ENCODE measurements around the gene PCF11.

Gene PCF11

DNA sequence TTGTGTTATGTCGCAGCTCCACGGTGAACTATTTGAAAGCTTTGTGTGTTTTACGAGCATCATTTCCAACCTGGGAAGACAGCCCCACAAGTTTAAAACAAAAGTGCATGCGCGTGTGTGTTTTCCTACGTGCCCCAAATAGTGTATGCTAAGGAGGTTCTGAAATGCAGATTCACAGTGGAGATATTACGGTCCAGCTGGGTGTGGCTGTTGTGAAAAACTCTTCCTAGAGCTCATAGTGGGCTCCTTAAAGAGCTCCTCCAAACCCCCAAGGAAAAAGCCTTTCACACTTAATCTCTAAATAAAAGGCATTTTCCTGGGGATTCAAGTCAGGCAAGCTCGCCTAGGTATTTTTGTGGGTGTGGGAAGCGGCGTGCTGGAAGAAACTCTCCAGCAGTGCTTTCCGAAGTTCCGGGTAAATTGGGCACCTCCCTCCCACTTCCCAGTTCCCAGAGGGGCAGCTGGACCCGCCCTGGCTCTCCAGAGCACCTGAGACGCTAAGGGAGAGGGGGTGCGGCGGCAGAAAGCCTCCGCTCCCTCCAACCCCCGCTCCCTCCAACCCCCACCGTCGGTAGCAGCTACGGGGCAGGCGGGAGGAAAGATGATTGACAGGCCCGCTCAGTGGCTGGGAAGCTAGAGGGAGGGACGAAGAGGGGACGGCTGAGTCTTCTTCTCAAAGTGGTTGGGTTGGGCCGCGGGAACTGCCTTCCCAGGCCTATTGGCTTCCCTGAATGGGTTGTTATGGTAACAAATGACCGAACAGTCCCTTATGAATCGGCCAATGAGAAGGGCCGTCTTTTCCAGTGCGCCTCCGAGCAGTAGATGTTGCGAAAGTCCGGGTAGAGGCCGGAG, 561 bp upstream of the PCF11 start:
- peak; percentile 100 for DNase-seq

DNA sequence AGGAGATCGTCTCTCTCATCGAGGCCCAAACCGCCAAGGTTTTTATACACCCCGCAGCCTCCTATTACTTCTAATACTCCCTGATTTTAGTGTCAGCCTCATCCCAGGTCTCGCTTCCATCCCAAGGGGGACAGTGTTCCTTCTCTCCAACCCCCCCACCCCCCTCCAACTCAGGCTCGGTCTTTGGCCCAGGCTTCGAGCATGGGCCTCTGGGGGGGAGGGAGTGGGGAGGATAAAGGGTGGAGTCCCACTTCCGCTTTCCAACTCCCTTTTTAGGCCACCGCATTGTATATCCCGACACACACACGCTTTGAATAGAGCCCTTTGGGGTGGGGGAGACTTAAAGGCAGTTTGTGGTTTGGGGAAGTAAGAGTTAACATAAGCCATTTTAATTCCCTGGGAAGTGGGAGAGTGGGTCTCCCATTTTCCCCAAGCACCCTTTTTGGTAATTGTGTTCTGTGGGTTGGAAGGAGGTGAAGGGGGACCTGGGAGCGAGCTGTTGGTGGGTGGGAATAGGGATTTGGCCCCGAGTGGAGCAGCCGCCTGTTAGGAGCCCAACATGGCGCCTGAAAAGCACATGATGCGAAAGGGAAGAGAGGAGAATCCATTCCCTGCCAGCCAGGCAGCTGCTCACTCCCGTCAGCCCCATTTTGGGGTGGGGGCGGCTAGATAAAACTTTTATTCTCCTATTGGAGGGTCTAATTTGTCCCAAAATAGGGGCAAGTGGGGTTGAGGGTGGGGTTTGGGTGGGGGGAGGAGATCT, 844 bp downstream of the PCF11 start:
- DNase-seq = no peak

DNA sequence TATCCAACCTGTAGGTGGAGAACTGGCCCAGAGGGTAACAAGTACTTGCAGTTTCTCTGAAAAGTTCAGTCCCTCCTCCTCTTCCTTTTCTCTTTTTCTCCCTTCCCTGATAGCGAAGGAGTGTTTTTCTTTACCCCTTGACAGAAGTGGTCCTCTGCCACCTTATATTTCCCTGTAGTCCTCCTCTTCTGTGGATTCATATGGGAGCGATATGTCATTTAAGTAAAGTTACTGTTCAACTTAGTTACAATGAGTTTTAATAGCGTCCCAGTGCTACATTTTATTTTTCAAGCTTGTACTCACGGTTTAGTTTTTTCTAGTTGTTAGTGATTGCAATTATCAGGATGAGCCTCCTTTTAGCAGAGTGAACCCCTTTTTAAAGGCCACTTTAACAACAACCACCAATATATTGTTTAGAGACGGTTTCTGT, 1.4 kb downstream of the PCF11 start:
- DNase-seq = no peak

DNA sequence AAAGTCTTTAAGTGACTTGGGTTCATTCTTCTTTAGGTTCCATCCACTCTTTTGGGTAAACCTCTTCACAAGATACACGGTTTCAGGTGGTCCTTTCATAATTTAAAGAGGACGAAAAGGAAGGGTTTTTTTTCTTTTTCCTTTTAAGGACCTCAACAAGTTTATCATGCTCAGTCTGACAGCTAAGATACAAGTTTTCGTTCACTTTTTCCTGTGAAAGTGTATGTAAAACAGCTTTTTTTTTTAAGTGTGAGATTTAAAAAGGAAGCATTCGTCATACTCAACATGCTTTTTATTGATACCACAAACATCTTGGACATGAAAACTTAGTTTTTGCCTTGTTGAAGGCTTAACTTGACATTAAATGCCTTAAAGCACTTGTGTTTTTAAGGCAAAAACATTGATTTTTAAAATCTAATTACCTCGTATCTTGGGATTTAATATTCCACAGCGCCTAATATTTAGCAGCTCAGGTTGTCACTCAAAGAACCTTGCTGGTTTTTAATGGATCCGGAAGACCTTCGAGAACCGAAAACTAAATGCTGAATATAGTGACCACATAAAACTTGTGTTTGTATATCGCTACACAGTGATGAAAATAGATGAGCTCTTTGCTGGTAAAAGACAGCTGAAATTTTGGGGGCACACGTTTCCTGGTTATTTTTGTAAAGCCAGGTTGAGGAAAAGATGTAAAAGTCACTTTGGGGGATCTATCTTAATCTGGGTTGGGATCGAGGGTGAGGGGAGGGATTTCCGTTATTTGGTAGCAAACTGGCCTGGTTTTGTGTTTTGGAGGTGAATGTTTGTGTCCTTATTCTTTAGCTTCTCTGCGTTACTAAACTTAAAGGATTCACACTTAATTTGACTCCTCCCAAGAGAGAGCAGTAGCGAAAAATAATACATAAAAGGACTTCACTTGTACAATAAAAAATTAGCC, 2.3 kb downstream of the PCF11 start:
- no peak for DNase-seq

DNA sequence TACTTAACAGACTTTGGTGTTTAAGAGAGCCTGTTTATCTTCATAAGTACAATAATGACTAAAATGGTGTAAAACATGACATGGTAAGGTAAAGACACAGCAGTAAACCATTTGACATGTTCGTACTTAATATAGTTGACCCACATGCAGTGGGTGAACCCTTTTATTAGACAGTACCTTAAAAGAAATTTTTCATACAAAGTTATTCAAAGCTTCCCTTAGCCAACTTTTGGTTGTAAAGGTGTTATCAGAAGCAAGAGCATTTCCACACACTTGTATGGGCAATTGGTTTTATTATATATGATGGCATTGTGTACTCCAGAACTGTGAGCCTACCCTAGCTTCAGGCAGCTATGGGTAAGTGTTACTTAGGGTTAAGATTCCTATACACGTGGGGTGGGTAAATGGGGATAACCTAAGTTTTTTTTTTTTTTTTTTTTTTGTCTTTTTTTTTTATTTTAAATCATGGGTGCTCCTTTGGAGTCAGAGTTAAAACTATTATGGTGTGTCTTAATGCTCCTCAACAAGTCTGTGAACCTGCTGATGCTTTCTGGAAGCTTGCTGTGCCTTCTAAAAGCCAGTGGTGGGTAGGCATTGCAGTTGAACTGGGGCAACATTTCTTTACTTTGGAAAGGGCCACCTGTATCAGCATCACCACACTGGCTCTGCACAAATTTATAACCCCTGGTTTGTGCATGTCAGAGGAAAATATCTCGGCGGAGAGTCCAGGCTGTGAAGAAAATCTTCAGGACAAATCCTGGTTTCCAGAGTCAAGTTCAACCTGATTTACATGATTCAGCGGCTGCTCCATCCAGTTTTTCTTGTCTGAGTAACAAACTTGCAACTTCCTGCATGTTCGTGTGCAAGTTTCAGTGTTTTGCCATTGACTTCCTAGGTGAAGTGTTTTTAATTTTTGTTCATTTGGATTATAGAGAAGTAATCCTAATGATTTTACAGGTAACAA, 3.3 kb downstream of the PCF11 start:
- DNase-seq = no peak

DNA sequence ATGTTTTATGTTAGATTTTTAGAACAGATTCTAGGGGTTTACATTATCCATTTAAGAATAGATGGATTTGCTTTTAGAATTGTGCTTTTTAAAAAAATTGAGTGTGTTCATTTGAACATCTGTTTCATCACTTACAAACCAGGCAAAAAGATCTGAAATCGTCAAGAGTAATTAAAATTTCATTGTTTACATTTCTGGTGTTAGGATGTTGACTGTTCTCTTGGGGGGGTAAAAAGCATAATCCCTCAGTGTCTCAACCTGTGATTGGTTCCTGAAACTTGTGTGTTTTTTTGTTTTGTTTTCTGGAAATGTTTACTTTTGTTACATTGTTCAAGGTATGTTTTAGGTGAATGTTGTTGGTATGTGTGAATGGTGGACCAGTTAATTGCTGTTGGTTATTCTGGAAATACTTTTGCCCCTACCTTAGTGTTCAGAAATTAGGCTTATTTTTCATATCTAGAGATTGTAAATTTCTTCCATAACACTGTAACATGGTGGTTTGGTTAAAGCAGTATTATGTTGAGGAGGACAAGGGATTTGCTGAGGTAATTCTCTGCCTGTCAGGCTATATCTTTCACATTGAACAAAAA, 4.8 kb downstream of the PCF11 start:
- no peak for DNase-seq

DNA sequence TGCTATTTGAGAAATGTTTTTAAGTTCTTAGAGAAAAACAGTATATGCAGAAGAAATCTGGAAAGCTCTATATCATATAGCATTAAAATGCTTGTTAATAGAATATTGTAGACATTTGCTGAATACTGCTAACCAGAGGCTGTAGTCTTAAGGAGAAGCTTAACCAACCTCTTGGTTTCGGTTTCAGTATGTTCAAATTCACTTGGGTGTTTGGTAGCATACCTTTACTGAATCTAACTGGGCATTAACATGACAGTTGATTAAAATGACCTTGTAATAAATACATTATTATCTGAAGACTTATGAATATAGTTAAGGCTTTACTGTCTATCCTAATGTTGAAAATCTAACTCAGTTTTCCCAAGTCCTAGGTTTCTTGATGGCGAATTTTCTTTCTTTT, 5.4 kb downstream of the PCF11 start:
- no peak for DNase-seq

DNA sequence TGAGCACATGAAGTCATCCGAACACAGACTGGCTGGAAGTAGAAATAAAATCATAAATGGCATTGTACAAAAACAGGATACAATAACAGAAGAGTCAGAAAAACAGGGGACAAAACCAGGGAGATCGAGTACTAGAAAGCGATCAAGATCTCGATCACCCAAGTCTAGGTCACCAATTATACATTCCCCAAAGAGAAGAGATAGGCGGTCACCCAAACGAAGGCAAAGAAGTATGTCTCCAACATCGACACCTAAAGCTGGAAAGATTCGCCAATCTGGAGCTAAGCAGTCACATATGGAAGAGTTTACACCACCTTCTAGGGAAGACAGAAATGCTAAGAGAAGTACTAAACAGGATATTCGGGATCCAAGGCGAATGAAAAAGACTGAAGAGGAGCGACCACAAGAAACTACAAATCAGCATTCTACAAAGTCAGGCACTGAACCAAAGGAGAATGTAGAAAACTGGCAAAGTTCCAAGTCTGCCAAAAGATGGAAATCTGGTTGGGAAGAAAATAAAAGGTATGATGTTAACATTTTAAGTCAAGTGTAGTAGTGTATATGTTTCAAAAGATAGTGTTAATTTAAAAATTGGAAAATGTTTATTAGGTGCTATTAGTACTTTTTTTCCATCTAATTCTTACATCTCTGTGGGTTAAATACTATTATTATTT, 9.4 kb downstream of the PCF11 start:
- DNase-seq = no peak

DNA sequence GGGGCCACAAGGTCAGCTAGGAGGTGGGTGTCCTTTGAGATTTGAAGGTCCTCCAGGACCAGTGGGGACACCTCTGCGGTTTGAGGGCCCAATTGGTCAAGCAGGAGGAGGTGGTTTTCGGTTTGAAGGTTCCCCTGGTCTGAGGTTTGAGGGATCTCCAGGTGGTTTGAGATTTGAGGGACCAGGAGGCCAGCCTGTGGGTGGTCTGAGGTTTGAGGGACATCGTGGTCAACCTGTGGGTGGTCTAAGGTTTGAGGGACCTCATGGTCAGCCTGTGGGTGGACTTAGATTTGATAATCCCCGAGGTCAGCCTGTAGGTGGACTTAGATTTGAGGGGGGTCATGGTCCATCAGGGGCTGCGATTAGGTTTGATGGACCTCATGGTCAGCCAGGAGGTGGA, 11.8 kb downstream of the PCF11 start:
- DNase-seq = no peak

DNA sequence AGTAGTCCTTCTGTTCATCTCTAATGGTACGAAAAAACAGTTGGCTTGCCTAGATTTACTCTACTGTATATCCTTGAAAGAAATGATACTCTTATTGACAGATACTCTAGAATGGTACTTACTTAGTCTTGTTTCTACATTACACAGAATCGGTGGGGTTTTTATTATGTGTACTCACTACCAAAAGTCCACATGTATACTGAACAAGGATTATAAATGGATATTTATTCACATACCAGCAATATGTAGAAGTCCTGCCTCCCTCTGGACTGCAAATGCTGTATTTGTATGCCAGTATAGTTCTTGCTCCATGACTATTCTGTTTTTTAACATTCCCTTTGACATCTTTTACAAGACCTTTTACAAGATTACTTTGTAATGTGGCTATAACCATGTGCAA, 13.9 kb downstream of the PCF11 start:
- no peak for DNase-seq

DNA sequence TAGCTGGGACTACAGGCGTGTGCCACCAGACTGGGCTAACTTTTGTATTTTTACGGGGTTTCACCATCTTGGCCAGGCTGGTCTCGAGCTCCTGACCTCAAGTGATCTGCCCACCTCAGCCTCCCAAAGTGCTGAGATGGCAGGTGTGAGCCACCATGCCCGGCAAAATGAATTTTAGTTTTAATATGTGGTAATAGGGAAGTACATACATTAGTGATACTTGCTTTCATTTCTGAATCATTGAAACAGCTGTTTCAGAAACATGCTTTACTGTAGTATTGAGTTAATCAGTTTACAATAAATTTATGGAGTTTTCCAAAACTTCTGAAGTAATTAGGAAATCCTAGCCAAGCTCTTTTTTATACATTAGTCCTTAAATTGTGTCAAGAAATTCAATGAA, 15.6 kb downstream of the PCF11 start:
- DNase-seq = no peak

DNA sequence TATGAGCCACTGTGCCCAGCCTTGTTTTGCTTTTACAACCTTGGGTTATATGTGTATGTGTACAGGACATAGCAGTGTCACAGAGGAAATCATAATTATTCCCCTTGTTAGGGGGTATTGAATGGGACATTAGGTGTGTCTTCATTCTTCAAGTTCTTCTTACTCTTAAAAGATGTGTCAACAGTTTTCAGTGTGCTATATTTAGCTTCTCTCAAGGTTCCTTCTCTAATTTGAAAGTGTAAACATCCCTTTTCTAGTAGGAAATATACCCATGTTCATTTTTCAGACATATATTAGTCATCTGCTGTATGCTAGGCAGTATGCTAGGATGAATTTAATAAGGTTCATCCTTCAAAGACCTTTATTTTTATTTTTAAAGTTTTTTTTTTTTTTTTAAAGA, 17.1 kb downstream of the PCF11 start:
- DNase-seq = no peak

DNA sequence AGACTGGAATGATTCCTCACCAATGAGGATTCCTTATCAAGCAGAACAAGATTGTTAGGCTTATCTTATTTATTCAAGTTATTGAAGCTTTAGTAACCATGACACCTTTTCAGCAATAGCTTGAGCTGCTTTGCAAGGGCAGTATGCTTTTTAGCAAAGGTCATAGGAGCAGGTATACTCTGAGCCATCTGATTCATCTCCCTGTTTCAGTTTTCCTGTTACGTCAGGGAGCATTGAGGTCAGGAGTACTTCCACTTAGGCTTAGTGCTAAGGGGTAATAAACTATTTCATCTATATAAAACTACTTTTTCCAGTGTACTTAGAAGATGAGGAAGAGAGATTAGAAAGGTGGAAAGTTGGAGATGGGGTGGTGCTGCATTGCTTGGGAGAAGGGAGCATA, 18.9 kb downstream of the PCF11 start:
- no peak for DNase-seq

DNA sequence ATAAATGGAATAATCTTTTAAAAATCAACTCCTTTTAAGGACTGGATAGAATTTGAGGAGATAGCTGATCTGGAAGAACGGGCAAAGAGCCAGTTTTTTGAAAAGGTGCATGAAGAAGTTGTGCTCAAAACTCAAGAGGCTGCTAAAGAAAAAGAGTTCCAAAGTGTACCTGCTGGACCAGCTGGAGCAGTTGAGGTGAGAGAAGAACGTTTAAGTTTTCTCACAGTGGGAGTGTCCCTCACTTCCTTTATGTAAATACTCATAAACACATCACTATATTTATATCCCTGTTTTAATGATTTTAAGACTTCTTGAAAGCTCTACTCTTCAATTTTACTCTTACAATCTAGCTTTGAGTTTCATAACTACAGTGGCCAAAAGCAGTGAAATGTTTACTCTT, 24.9 kb downstream of the PCF11 start:
- no peak for DNase-seq

DNA sequence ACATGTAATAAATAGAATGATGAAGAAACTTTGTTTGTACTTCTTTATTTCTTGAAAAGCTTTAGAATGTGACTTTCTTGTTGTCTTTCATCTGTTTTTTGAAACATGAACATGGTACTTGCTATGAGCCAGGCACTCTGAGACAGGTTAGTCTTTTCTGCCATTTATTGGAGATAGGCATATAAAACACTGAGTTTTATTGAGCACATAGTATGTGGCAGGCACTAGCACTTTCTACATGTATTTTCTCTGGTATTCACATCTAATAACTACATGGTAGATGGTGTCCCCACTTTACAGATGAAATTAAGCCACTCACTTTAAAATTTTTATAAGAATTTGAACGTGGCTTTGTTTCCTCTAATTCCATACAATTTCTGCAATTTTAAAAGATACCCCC, 28.8 kb downstream of the PCF11 start:
- DNase-seq = no peak

DNA sequence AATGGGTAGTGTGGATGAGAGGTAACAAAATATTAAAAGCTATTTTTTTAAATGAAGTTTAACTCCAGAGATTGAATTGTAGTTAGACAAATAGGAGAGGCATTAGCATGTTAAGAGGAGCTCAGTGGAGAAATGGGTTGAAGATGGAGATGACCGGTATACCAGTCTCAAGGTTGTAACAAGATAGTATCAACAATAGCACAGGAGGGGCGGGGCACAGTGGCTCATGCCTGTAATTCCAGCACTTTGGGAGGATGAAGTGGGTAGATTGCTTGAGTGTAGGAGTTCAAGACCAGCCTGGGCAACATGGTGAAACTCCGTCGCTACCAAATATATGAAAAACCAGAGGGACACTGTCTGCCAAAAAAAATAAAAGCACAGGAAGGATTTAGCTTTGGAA, 30.5 kb downstream of the PCF11 start:
- no peak for DNase-seq

DNA sequence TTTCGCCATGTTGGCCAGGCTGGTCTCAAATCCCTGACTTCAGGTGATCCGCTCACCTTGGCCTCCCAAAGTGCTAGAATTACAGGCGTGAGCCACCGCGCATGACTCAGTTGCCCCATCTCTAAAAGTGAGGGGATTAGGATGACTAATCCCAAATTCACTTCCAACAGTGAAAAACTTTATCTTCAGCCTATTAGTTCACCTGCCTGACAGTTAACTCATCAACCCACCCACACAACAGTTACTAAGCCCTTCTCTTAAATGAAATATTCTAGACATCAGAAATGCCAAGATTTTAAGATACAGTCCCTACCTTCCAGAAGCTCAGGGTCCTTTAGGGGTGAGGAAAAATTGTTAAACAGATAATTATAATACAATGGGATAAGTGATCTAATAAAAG, 34.6 kb downstream of the PCF11 start:
- no peak for DNase-seq

DNA sequence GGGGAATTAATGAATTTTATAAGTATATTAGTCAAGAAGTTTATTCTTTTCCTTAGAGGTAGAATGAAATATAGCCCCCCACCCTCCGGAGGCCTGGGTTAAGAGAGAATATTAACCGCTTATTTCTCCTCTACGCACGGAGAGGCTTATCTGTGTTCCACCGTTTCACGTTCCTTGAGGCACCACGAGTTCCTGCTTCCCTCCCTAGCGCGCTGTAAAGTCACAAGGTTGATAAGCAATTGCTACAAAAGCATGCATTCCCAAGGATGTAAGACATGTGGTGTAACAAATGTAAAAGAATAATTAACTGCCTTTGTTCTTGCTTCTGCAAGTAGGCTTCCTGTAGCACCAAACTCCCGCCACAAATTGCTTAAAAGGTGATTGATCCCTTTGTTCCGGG, 35.1 kb downstream of the PCF11 start:
- DNase-seq = no peak

DNA sequence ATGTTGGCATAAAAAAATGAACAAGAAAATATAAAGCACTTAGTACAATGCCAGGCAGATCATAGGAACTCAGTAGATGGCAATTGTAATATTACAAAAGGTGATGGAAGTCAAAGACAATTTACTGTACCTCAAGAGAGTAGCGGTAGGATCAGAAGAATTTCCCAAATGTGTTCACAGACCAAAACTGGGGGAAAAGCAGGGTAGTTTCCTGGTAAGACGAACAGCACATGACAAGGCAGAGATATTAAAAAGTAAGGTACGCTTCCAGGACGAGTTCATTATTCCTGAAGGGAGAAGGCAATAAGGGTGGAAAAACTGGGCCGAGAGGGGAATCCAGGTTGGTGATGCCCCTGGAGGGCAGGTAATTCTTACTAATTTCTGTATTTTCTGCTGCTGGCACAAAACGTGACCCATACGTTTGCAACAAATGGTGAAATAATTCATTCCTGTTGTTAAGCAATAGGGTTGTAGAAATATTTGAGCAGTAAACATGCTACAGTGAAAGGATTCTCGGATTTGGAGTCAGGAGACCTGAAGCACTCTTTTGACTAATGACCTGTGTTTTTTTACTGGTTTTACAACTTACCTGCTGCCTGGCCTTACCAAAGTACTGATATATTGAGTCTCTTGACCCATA, 35.8 kb downstream of the PCF11 start:
- no peak for DNase-seq

Data from DMS153 (cell line).